ENCODE results near the gene KMT2A. TPM values are rescaled to one million over a fixed set of nuclear protein-coding genes. Genes with fewer than 3 reads are reported as not detected.

KMT2A gene
- 85.1 TPM for total RNA-seq
- polyA plus RNA-seq (ENCODE audit: insufficient read depth, low read depth, low replicate concordance), result 5.6 TPM
- long read RNA-seq, donor 1, partial matches to known transcripts, result 40 of 40 reads
- long read RNA-seq, donor 1, other reads (novel, unspliced or antisense), result 0 of 40 reads
- long read RNA-seq, donor 2, partial matches to known transcripts, result 0 of 3 reads
- long read RNA-seq, donor 2, other reads (novel, unspliced or antisense), result 0 of 3 reads
- long read RNA-seq, donor 3, result 0 reads
- long read RNA-seq, donor 4, partial matches to known transcripts, result 0 of 2 reads
- long read RNA-seq, donor 4, other reads (novel, unspliced or antisense), result 0 of 2 reads
- long read RNA-seq, donor 5, result 0 reads
- long read RNA-seq, donor 6, partial matches to known transcripts, result 0 of 2 reads
- long read RNA-seq, donor 6, other reads (novel, unspliced or antisense), result 0 of 2 reads
- long read RNA-seq, donor 7, partial matches to known transcripts, result 4 of 25 reads
- long read RNA-seq, donor 7, other reads (novel, unspliced or antisense), result 16 of 25 reads
- long read RNA-seq, donor 8, partial matches to known transcripts, result 6 of 8 reads
- long read RNA-seq, donor 8, other reads (novel, unspliced or antisense), result 0 of 8 reads
- long read RNA-seq, donor 9, partial matches to known transcripts, result 0 of 1 reads
- long read RNA-seq, donor 9, other reads (novel, unspliced or antisense), result 0 of 1 reads
- long read RNA-seq, donor 10, result 0 reads

DNA sequence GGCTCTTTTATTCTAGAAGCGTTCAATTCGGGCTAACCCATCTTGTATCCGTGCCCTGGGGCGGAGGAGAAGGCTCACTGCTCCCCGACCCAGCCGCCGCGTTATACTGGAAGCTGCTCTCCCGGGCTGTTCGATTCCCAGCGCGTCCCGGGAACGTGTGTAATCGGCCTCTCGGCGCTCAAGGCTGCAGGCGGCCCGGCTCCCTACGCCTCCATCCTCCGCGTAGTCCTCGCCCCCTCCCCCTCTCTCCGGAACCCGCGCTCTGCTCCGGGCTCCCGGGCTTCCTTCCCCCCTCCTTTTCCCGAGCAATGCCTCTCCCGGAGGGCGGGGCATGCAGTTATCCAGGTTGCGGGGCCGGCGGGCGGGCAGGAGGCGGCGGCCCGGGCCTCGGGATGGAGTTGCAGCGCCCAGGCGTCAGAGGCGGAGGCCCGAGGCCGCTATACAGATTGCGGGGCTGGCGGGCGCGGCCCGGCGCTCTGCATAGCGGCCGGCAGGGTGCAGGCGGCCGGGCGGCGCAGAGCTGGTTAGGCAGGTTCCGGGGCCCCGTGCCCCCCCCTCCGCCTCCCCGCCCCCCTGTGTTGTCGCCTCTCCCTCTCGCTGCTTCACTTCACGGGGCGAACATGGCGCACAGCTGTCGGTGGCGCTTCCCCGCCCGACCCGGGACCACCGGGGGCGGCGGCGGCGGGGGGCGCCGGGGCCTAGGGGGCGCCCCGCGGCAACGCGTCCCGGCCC lies at the start of gene KMT2A:
Gene KMT2A, plus strand, starts transcription at position 600 of the 732 bp plus-strand sequence. Its CDS starts 21 bp downstream, at position 621.
- Histone ChIP-seq H3K27me3 (ENCODE audit: control insufficient read depth, insufficient read depth, low read length) (no peaks in the 10 kb centered on the region), H3K9me3 (ENCODE audit: control insufficient read depth in 2 of 3, insufficient read depth in 1 of 3, low read length in 3 of 3) (no peaks in the 10 kb centered on the region), H3K36me3 (ENCODE audit: control insufficient read depth in 2 of 3, insufficient read depth in 3 of 3, low read length in 3 of 3) (no peaks in the 10 kb centered on the region), H3K4me1 (ENCODE audit: control insufficient read depth in 2 of 3, insufficient read depth in 2 of 3, low read depth in 1 of 3, low read length in 3 of 3) (peaks cover 2 to 21% (median 12%) of the 10 kb centered on the region in 3 donors), H3K4me3 (ENCODE audit: low read length in 3 of 3) (peak within 1 kb of the TSS; percentile 76 to 90 (median 88)), H3K27ac (ENCODE audit: low read depth in 2 of 2, low read length in 2 of 2) (peak within 1 kb of the TSS; percentile 85 to 86), H3K9ac (ENCODE audit: low read length in 3 of 3) (peak within 1 kb of the TSS; percentile 56 to 87 (median 82))
- FAIRE-seq (no peak), DNase-seq (peak; percentile 98 to 99 (median 99))
- TF ChIP-seq CTCF (IDR thresholded peaks at IDR 0.05; ENCODE audit: borderline replicate concordance, extremely low read depth, insufficient read depth), result peak; percentile 100
- intact Hi-C loops (cut with DNase I), result no loop called here

DNA sequence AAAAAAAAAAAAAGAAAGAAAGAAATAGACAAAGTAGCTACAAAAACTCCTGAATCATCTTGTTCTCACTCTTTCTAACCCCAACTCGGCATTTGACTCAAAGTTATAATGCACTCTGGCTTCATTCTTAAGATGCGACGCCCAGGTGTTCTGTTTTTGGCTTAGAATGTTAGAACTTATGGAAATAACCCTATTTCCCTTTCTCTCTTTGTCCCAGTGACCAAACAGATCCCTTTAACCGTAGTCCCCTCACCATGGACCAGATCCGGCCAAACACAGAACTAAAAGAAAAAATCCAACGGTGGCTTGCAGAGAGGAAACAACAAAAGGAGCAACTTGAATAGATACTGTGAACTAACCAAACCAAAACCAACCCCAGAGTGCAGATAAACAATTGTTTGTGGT lies 40.2 kb upstream of the KMT2A start:
- H3K9me3 ChIP-seq (ENCODE audit: control insufficient read depth in 2 of 3, insufficient read depth in 1 of 3, low read length in 3 of 3), result no peaks in the 10 kb centered on the region
- no peak overlapping the region for H3K9ac ChIP-seq (ENCODE audit: low read length in 3 of 3)
- intact Hi-C loops (cut with DNase I), result no loop called here
- peaks cover 0 to 4% (median 0%) of the 10 kb centered on the region in 3 donors for H3K4me1 ChIP-seq (ENCODE audit: control insufficient read depth in 2 of 3, insufficient read depth in 2 of 3, low read depth in 1 of 3, low read length in 3 of 3)
- FAIRE-seq (no peak), DNase-seq (no peak)
- peaks cover 4 to 18% (median 11%) of the 10 kb centered on the region in 3 donors for H3K36me3 ChIP-seq (ENCODE audit: control insufficient read depth in 2 of 3, insufficient read depth in 3 of 3, low read length in 3 of 3)
- H3K27ac ChIP-seq (ENCODE audit: low read depth in 2 of 2, low read length in 2 of 2), result no peak overlapping the region
- no peak for TF ChIP-seq CTCF (IDR thresholded peaks at IDR 0.05; ENCODE audit: borderline replicate concordance, extremely low read depth, insufficient read depth)
- no peak overlapping the region for H3K4me3 ChIP-seq (ENCODE audit: low read length in 3 of 3)
- H3K27me3 ChIP-seq (ENCODE audit: control insufficient read depth, insufficient read depth, low read length), result no peaks in the 10 kb centered on the region

DNA sequence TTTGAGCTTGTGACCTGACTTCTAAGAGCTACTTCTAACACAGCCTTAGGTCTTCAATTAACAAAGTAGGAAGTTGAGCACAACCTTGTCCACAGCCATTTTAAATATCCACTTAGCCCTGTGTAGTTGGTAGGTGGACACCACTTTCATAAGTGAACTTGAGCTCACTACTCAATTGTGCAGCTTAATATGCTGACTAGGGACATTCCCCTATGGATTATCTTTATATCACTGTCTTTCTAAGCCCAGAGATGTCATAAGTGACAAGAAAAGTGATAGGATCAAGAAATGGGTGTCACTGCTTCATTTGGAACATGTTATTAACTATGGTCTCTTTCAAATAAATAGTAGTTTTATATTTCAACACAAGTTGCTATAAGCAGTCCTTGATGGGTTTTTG lies 38.8 kb upstream of the KMT2A start:
- DNase-seq (no peak), FAIRE-seq (no peak)
- H3K27ac ChIP-seq (ENCODE audit: low read depth in 2 of 2, low read length in 2 of 2), result no peak overlapping the region
- H3K36me3 ChIP-seq (ENCODE audit: control insufficient read depth in 2 of 3, insufficient read depth in 3 of 3, low read length in 3 of 3), result peaks cover 4 to 13% (median 5%) of the 10 kb centered on the region in 3 donors
- no peaks in the 10 kb centered on the region for H3K9me3 ChIP-seq (ENCODE audit: control insufficient read depth in 2 of 3, insufficient read depth in 1 of 3, low read length in 3 of 3)
- H3K9ac ChIP-seq (ENCODE audit: low read length in 3 of 3), result no peak overlapping the region
- peaks cover 0 to 4% (median 0%) of the 10 kb centered on the region in 3 donors for H3K4me1 ChIP-seq (ENCODE audit: control insufficient read depth in 2 of 3, insufficient read depth in 2 of 3, low read depth in 1 of 3, low read length in 3 of 3)
- no peak for TF ChIP-seq CTCF (IDR thresholded peaks at IDR 0.05; ENCODE audit: borderline replicate concordance, extremely low read depth, insufficient read depth)
- no peaks in the 10 kb centered on the region for H3K27me3 ChIP-seq (ENCODE audit: control insufficient read depth, insufficient read depth, low read length)
- H3K4me3 ChIP-seq (ENCODE audit: low read length in 3 of 3), result no peak overlapping the region
- intact Hi-C loops (cut with DNase I), result no loop called here
